K562 (cell line): ENCODE measurements around the gene SUPT3H. TPM values are rescaled to one million over a fixed set of nuclear protein-coding genes. Genes with fewer than 3 reads are reported as not detected.

Source experiments
- BRD9 ChIP-seq: fragments of 450-650 bp; IDR thresholded peaks from 2 replicates; pipeline ENCODE4 v1.6.1; 2018; ENCODE audit warnings: low read depth; ENCODE audit not compliant: partially characterized antibody
- CBX5 ChIP-seq: IDR thresholded peaks from 2 replicates; pipeline ENCODE4 v1.6.1; 2014; ENCODE audit warnings: low read depth, borderline replicate concordance
- CBX8 ChIP-seq: fragments of 200-600 bp; sonication (generic); IDR thresholded peaks from 2 replicates; pipeline ENCODE4 v1.6.1; 2012; ENCODE audit warnings: borderline replicate concordance, mixed run types, low read depth, mild to moderate bottlenecking, moderate library complexity, mixed read lengths, low read length, control low read depth, inconsistent platforms; ENCODE audit not compliant: poor library complexity, severe bottlenecking; ENCODE audit errors: extremely low read depth
- HDAC2 ChIP-seq: fragments of 450-650 bp; IDR thresholded peaks from 2 replicates; pipeline ENCODE4 v1.6.1; 2016; ENCODE audit warnings: mild to moderate bottlenecking
- MEIS2 ChIP-seq: fragments of 450-650 bp; IDR thresholded peaks from 2 replicates; pipeline ENCODE4 v1.6.1; 2014; ENCODE audit warnings: mild to moderate bottlenecking; ENCODE audit not compliant: partially characterized antibody
- NFATC3 ChIP-seq: fragments of 450-650 bp; IDR thresholded peaks from 2 replicates; pipeline ENCODE4 v1.6.1; 2017; ENCODE audit warnings: mild to moderate bottlenecking
- NONO ChIP-seq, 2 experiments: fragments of 200-400 bp in 1 of 2; fragments of 450-650 bp in 1 of 2; formaldehyde crosslinking in 1 of 2; IDR thresholded peaks; 2 replicates each; pipeline ENCODE4 v1.6.1; 2017; ENCODE audit warnings: low read depth in 2 of 2, mild to moderate bottlenecking in 2 of 2, moderate library complexity in 2 of 2, low read length in 1 of 2
- NR4A1 ChIP-seq, 2 experiments: fragments of 250-450 bp in 1 of 2; fragments of 450-650 bp in 1 of 2; sonication (Bioruptor Pico) in 1 of 2; IDR thresholded peaks; 2 replicates each; pipeline versions ENCODE4 v1.4.0 to v1.6.1; 2016 to 2020; ENCODE audit warnings: mild to moderate bottlenecking in 2 of 2, missing compliant biosample characterization in 1 of 2, missing genetic modification characterization in 1 of 2, moderate library complexity in 1 of 2
- SPI1 ChIP-seq: IDR thresholded peaks from 2 replicates; pipeline ENCODE4 v1.6.1; 2011; ENCODE audit warnings: low read depth, low read length, control low read depth, borderline replicate concordance
- polyA plus RNA-seq, 8 experiments: library from polyadenylated mRNA; depleted of rRNA in 4 of 8; stranded (reverse) in 5 of 8; unstranded in 3 of 8; fragments of >200 nt; fragmentation: Nextera tagmentation in 2 of 8; fragmentation: Illumina TruSeq in 1 of 8; extraction: Ambion mirVana in 2 of 8; extraction: Trizol in 1 of 8; gene quantifications; 2 replicates each; pipeline versions ENCODE4 v1.2.1 to v1.2.3, GENCODE V29; 2011 to 2014; ENCODE audit warnings: inconsistent platforms in 1 of 8, missing spikeins in 1 of 8
- total RNA-seq, 7 experiments: library from RNA; depleted of rRNA in 6 of 7; stranded (reverse); fragments of >200 nt in 6 of 7; fragmentation: Illumina TruSeq in 2 of 7; extraction: Trizol in 2 of 7; gene quantifications; 2 replicates each; pipeline versions ENCODE4 v1.2.1 to v1.2.3, GENCODE V29; 2011 to 2021; ENCODE audit warnings: low replicate concordance in 1 of 7
- TF ChIP-seq, protein P1 (sequence below), 2 experiments: fragments of 200-800 bp in 1 of 2; sonication (Bioruptor generic) in 1 of 2; sonication (generic) in 1 of 2; formaldehyde crosslinking in 1 of 2; IDR thresholded peaks in 1 of 2; conservative IDR thresholded peaks in 1 of 2; 2 replicates each; pipeline versions ENCODE4 v1.5.0 to v1.6.1; 2016 to 2020; ENCODE audit warnings: missing compliant biosample characterization in 1 of 2, missing genetic modification characterization in 1 of 2, missing genetic modification reagents in 1 of 2
- TF ChIP-seq, protein P2 (sequence below): fragments of 250-450 bp; sonication (Bioruptor Pico); IDR thresholded peaks from 2 replicates; pipeline ENCODE4 v1.4.0; 2020; ENCODE audit warnings: mild to moderate bottlenecking
- TF ChIP-seq, protein P3 (sequence below): fragments of 450-650 bp; IDR thresholded peaks from 2 replicates; pipeline ENCODE4 v1.6.1; 2016; ENCODE audit warnings: mild to moderate bottlenecking, moderate library complexity

Gene SUPT3H
- total and polyA plus RNA-seq, 9 of the 15 experiments (the other 6 are each of a cell fraction or from before 2014, with no cell fraction given): 7.2 to 16.3 (median 11.9) TPM

DNA sequence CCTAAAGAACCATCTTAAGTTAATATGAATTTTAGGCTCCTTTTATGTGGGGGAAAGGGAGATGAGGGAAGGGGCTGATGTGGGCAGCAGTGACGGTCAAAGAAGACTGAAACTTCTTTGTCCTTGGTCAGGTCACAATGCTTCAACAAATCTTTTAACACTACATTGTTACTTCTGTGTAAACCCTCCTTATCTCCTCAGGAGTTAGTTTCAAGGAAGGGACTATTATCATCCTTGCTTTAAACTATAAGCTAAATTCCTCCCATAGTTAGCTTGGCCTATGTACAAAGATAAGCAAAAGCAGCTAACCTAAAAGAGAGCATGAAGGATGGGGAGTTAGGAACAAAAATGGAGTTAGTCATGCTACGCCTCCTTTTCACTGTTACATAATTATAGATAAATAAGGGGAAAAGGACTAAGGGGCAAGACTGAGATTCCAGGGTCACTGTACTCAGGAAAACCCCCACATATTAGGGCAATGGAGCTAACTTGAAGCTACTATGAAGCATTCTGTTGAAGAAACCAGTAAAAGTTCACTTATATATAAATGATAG lies 222.3 kb downstream of the SUPT3H start (continued):
- TF ChIP-seq, protein P1, sequence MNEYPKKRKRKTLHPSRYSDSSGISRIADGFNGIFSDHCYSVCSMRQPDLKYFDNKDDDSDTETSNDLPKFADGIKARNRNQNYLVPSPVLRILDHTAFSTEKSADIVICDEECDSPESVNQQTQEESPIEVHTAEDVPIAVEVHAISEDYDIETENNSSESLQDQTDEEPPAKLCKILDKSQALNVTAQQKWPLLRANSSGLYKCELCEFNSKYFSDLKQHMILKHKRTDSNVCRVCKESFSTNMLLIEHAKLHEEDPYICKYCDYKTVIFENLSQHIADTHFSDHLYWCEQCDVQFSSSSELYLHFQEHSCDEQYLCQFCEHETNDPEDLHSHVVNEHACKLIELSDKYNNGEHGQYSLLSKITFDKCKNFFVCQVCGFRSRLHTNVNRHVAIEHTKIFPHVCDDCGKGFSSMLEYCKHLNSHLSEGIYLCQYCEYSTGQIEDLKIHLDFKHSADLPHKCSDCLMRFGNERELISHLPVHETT (CRISPR knock-in tag; conservative IDR thresholded peaks at IDR 0.05 in 1 of 2, IDR thresholded peaks at IDR 0.05 in 1 of 2): 0 out of 4 replicates have a peak, but pooled peaks of 1 of the 2 experiments have one; percentile 30
- TF ChIP-seq, protein P2, sequence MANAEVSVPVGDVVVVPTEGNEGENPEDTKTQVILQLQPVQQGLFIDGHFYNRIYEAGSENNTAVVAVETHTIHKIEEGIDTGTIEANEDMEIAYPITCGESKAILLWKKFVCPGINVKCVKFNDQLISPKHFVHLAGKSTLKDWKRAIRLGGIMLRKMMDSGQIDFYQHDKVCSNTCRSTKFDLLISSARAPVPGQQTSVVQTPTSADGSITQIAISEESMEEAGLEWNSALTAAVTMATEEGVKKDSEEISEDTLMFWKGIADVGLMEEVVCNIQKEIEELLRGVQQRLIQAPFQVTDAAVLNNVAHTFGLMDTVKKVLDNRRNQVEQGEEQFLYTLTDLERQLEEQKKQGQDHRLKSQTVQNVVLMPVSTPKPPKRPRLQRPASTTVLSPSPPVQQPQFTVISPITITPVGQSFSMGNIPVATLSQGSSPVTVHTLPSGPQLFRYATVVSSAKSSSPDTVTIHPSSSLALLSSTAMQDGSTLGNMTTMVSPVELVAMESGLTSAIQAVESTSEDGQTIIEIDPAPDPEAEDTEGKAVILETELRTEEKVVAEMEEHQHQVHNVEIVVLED (CRISPR knock-in tag): no peak
- TF ChIP-seq NR4A1 (CRISPR knock-in tag; IDR thresholded peaks at IDR 0.05) (no peak), NR4A1 (tag; IDR thresholded peaks at IDR 0.05) (peak; percentile 43; the same call in 1 of the 2 replicates), CBX8 (no peak), MEIS2 (no peak), CBX5 (no peak), SPI1 (no peak), NFATC3 (no peak), HDAC2 (no peak), NONO (IDR thresholded peaks at IDR 0.05; ENCODE audit: low read depth in 2 of 2, low read length in 1 of 2) (no peak), BRD9 (no peak)
- TF ChIP-seq, protein P3, sequence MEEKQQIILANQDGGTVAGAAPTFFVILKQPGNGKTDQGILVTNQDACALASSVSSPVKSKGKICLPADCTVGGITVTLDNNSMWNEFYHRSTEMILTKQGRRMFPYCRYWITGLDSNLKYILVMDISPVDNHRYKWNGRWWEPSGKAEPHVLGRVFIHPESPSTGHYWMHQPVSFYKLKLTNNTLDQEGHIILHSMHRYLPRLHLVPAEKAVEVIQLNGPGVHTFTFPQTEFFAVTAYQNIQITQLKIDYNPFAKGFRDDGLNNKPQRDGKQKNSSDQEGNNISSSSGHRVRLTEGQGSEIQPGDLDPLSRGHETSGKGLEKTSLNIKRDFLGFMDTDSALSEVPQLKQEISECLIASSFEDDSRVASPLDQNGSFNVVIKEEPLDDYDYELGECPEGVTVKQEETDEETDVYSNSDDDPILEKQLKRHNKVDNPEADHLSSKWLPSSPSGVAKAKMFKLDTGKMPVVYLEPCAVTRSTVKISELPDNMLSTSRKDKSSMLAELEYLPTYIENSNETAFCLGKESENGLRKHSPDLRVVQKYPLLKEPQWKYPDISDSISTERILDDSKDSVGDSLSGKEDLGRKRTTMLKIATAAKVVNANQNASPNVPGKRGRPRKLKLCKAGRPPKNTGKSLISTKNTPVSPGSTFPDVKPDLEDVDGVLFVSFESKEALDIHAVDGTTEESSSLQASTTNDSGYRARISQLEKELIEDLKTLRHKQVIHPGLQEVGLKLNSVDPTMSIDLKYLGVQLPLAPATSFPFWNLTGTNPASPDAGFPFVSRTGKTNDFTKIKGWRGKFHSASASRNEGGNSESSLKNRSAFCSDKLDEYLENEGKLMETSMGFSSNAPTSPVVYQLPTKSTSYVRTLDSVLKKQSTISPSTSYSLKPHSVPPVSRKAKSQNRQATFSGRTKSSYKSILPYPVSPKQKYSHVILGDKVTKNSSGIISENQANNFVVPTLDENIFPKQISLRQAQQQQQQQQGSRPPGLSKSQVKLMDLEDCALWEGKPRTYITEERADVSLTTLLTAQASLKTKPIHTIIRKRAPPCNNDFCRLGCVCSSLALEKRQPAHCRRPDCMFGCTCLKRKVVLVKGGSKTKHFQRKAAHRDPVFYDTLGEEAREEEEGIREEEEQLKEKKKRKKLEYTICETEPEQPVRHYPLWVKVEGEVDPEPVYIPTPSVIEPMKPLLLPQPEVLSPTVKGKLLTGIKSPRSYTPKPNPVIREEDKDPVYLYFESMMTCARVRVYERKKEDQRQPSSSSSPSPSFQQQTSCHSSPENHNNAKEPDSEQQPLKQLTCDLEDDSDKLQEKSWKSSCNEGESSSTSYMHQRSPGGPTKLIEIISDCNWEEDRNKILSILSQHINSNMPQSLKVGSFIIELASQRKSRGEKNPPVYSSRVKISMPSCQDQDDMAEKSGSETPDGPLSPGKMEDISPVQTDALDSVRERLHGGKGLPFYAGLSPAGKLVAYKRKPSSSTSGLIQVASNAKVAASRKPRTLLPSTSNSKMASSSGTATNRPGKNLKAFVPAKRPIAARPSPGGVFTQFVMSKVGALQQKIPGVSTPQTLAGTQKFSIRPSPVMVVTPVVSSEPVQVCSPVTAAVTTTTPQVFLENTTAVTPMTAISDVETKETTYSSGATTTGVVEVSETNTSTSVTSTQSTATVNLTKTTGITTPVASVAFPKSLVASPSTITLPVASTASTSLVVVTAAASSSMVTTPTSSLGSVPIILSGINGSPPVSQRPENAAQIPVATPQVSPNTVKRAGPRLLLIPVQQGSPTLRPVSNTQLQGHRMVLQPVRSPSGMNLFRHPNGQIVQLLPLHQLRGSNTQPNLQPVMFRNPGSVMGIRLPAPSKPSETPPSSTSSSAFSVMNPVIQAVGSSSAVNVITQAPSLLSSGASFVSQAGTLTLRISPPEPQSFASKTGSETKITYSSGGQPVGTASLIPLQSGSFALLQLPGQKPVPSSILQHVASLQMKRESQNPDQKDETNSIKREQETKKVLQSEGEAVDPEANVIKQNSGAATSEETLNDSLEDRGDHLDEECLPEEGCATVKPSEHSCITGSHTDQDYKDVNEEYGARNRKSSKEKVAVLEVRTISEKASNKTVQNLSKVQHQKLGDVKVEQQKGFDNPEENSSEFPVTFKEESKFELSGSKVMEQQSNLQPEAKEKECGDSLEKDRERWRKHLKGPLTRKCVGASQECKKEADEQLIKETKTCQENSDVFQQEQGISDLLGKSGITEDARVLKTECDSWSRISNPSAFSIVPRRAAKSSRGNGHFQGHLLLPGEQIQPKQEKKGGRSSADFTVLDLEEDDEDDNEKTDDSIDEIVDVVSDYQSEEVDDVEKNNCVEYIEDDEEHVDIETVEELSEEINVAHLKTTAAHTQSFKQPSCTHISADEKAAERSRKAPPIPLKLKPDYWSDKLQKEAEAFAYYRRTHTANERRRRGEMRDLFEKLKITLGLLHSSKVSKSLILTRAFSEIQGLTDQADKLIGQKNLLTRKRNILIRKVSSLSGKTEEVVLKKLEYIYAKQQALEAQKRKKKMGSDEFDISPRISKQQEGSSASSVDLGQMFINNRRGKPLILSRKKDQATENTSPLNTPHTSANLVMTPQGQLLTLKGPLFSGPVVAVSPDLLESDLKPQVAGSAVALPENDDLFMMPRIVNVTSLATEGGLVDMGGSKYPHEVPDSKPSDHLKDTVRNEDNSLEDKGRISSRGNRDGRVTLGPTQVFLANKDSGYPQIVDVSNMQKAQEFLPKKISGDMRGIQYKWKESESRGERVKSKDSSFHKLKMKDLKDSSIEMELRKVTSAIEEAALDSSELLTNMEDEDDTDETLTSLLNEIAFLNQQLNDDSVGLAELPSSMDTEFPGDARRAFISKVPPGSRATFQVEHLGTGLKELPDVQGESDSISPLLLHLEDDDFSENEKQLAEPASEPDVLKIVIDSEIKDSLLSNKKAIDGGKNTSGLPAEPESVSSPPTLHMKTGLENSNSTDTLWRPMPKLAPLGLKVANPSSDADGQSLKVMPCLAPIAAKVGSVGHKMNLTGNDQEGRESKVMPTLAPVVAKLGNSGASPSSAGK: no peak
